Measurements from ENCODE around the gene PROM1. TPM values are rescaled to one million over a fixed set of nuclear protein-coding genes. Genes with fewer than 3 reads are reported as not detected.

PROM1 gene
- total RNA-seq, 2 experiments from 2014 or later, result not detected

- Mint-ChIP-seq H3K4me1 (peaks cover 30% of the 10 kb centered on the region), H3K27me3 (peaks cover 9% of the 10 kb centered on the region), H3K36me3 (peaks cover 4% of the 10 kb centered on the region), H3K27ac (no peak overlapping the region), H3K9me3 (peaks cover 3% of the 10 kb centered on the region), H3K4me3 (no peak overlapping the region)
- POLR2A ChIA-PET, result interaction anchor here (0.6 kb wide), 1 partner anchor 233 kb away, joined by 3 read pairs; no protein-coding TSS in a partner anchor
- DNase-seq (no peak), ATAC-seq (ENCODE audit: low read depth) (no peak)
Observed at GRCh38 chr4:15965325-15965724, 118.5 kb downstream of the PROM1 start.

DNA sequence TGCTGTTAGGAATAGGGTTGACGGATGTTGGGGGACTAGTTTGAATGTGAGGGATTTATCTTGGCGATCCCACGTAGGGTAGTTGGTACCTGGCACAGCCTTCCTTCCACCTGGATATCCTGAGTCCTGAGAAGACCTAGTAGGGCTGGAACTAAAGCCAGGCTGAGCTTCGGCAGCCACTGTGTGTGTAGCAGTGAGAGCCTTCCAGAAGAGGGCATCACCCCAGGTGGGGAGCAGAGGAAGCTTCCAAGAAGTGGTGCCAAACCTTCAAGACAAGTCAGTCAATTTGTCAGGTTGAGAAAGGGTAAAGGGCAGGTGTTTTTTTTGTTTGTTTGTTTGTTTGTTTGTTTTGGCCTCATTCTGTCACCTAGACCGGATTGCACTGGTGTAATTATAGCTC is 119.7 kb downstream of the PROM1 start:
- DNase-seq (no peak), ATAC-seq (ENCODE audit: low read depth) (no peak)
- Mint-ChIP-seq H3K27ac (peak overlapping the region; percentile 72), H3K9me3 (peaks cover 3% of the 10 kb centered on the region), H3K36me3 (peaks cover 4% of the 10 kb centered on the region), H3K4me3 (peak overlapping the region; percentile 46), H3K4me1 (peaks cover 30% of the 10 kb centered on the region), H3K27me3 (peaks cover 9% of the 10 kb centered on the region)
- POLR2A ChIA-PET, result interaction anchor here (1.0 kb wide), 1 partner anchor 38 kb away, joined by 4 read pairs; no protein-coding TSS in a partner anchor

DNA sequence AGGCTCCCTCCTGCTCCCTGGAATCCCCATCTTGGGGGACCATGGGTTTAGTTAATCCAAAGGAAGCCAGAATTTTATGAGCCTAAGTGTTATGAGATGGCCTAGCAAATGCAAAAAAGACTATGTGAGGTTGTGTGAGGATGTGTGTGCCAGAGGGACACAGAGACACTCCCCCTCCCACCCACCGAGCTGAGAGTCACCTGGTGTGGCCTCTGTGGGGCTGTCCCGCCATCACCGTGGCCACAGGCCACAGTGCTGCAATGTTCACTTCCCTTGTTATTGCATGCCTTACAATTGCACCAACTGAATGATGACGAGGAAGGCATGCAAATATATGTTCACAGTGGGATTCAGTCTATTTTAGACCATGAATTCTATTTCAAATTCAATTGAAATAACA is 120.2 kb downstream of the PROM1 start:
- H3K9me3 Mint-ChIP-seq, result peaks cover 3% of the 10 kb centered on the region
- peaks cover 4% of the 10 kb centered on the region for H3K36me3 Mint-ChIP-seq
- peak overlapping the region; percentile 81 for H3K4me3 Mint-ChIP-seq
- DNase-seq (peak; percentile 78), ATAC-seq (ENCODE audit: low read depth) (peak; percentile 88)
- peaks cover 30% of the 10 kb centered on the region for H3K4me1 Mint-ChIP-seq
- peaks cover 9% of the 10 kb centered on the region for H3K27me3 Mint-ChIP-seq
- H3K27ac Mint-ChIP-seq, result peak overlapping the region; percentile 72
- POLR2A ChIA-PET, result interaction anchor here (0.9 to 1.6 kb wide), 3 partner anchors 10 to 208 kb away, joined by 3 to 4 read pairs (median 3); no protein-coding TSS in a partner anchor

- Mint-ChIP-seq H3K4me1 (peaks cover 30% of the 10 kb centered on the region), H3K27ac (peak within 1 kb of the TSS; percentile 72), H3K9me3 (peaks cover 3% of the 10 kb centered on the region), H3K27me3 (peaks cover 7% of the 10 kb centered on the region), H3K4me3 (peak within 1 kb of the TSS; percentile 81), H3K36me3 (peaks cover 4% of the 10 kb centered on the region)
- DNase-seq (peak; percentile 77), ATAC-seq (ENCODE audit: low read depth) (peak; percentile 86)
- POLR2A ChIA-PET, result interaction anchor here (0.9 to 1.6 kb wide), 3 partner anchors 10 to 207 kb away, joined by 3 to 4 read pairs (median 3); no protein-coding TSS in a partner anchor
Observed at GRCh38 chr4:15963001-15963451, 120.8 kb downstream of the PROM1 start, which contains the start of gene FGFBP2. Gene FGFBP2, minus strand, starts transcription at chr4:15963175. Its CDS starts 46 bp downstream, at chr4:15963129.

DNA sequence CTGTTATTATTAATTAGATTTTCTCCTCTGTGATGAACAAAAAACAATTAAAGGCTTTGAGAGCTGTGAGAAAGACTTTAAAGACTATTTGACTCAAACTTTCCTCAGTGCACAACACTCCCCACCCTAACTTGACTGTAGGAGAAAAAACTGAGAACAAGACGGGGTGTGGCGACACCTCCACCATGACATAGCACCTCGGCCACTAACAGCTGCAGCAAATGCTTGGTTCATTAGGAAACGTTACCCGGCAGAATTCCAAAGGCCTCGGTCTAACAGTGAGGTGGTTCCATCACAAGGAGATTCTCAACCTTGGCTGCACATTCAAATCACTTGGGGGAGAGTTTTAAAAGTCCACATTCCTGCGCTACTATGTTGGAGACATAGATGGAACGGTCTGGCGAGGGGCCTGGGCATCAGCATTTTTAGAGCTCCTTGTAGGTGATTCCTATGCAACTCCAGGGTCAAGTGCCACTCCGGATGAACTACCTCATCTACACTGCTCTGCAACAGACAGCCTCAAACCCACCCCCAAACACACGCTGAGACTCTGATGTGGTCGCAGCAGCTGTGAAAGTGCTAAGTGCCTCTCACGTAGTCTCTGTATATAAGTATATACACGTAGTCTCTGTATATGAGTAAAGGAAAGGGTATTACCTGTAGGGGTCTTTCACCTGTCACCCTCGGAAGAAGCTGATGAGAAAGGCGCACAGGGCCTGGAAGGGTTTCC is 121.9 kb downstream of the PROM1 start:
- POLR2A ChIA-PET, result interaction anchor here (1.2 to 1.6 kb wide), 2 partner anchors 9 to 206 kb away, joined by 3 read pairs; no protein-coding TSS in a partner anchor
- Mint-ChIP-seq H3K4me1 (peaks cover 30% of the 10 kb centered on the region), H3K36me3 (peaks cover 4% of the 10 kb centered on the region), H3K27ac (peak overlapping the region; percentile 71), H3K9me3 (peaks cover 3% of the 10 kb centered on the region), H3K27me3 (peaks cover 3% of the 10 kb centered on the region), H3K4me3 (peak overlapping the region; percentile 81)
- ATAC-seq (ENCODE audit: low read depth), result peak; percentile 32
- peak; percentile 54 for DNase-seq

DNA sequence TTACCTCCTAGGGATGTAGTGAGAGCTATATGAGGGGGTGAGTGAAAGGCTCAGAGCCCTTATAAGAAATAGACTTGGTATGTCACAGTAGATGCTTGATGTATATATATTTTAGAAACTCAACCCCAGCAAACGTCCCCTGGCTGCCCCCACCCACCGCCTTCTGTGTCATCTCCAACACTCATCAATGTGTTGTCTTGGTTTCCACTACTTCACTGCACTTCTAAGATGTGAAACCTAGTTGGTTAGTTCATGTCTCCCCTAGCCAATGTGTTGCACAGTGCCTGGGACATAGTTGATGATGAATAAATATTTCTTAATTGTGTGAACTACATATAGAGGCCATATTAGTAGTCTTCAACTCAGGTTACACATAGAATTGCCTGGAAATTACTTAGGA is 125.3 kb downstream of the PROM1 start:
- Mint-ChIP-seq H3K4me1 (peaks cover 28% of the 10 kb centered on the region), H3K27me3 (no peaks in the 10 kb centered on the region), H3K4me3 (no peak overlapping the region), H3K27ac (no peak overlapping the region), H3K36me3 (no peaks in the 10 kb centered on the region), H3K9me3 (no peaks in the 10 kb centered on the region)
- POLR2A ChIA-PET, result no interaction called here
- no peak for DNase-seq
- ATAC-seq (ENCODE audit: low read depth), result no peak

DNA sequence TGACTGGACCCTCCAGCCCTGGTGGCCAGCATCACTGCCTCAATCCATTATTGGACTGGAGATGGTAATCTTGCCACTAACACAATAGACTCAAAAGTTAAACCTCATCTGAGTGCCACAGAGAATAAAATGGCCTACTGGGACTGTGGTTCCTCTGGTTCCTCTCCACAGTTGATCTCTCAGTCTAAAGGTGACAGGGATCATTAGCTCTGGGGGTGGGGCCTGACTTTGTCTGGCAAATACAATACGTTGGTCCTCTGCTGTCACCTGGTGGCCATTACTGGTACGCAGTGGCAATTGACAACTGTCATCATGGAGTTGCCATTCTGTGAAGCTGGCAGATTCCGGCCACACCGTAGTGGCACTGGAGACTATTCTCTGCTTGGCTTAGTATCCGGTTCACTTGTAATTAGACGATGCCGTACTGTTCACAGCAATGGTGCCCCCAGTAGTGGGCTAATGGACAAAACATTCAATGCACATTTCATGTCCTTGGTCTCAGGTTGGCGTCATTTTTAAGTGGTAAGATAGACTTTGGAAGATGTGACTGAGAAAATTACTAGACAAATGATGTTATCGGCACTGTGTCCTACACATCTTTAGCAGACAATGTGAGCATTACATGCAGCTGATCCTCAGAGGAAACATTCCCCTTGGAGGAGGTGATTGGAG is 127.5 kb downstream of the PROM1 start:
- Mint-ChIP-seq H3K27ac (no peak overlapping the region), H3K4me1 (peaks cover 11% of the 10 kb centered on the region), H3K9me3 (no peaks in the 10 kb centered on the region), H3K27me3 (no peaks in the 10 kb centered on the region), H3K4me3 (no peak overlapping the region), H3K36me3 (no peaks in the 10 kb centered on the region)
- ATAC-seq (ENCODE audit: low read depth), result peak; percentile 84
- DNase-seq, result peak; percentile 73
- POLR2A ChIA-PET, result interaction anchor here (0.5 kb wide), 1 partner anchor 74 kb away, joined by 4 read pairs; no protein-coding TSS in a partner anchor

DNA sequence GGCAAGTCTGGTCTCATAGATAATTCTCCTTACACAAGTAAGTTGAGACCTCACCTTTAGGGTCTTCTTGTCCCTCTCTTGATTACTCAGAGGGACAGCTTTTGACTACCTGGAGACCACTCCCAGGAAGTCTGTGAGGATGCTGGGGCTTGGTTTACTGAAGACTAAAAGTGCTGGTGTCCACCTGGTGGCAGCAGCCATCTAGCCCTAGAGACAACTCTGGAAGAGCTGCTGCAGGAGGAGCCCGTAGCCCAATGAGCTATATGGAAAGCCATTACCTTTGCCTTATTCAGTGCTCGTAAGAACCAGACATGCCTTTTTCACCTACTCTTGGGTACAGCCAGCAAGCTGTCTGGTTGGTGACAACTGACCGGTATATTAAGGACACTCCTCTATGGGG is 128.2 kb downstream of the PROM1 start:
- Mint-ChIP-seq H3K9me3 (no peaks in the 10 kb centered on the region), H3K4me1 (peaks cover 7% of the 10 kb centered on the region), H3K27me3 (no peaks in the 10 kb centered on the region), H3K36me3 (no peaks in the 10 kb centered on the region), H3K4me3 (no peak overlapping the region), H3K27ac (no peak overlapping the region)
- no peak for ATAC-seq (ENCODE audit: low read depth)
- POLR2A ChIA-PET, result no interaction called here
- no peak for DNase-seq

GRCh38 chr4:15953625-15954024 is 130.2 kb downstream of the PROM1 start:
- no peak for DNase-seq
- H3K27ac Mint-ChIP-seq, result no peak overlapping the region
- POLR2A ChIA-PET, result interaction anchor here (1.4 kb wide), 1 partner anchor 9 kb away, joined by 3 read pairs; the partner anchor contains the start of gene FGFBP2
- no peaks in the 10 kb centered on the region for H3K27me3 Mint-ChIP-seq
- no peak for ATAC-seq (ENCODE audit: low read depth)
- H3K4me1 Mint-ChIP-seq, result peaks cover 7% of the 10 kb centered on the region
- no peaks in the 10 kb centered on the region for H3K36me3 Mint-ChIP-seq
- no peaks in the 10 kb centered on the region for H3K9me3 Mint-ChIP-seq
- H3K4me3 Mint-ChIP-seq, result no peak overlapping the region

- DNase-seq (no peak), ATAC-seq (ENCODE audit: low read depth) (no peak)
- H3K9me3 Mint-ChIP-seq, result no peaks in the 10 kb centered on the region
- H3K4me1 Mint-ChIP-seq, result peaks cover 7% of the 10 kb centered on the region
- H3K27me3 Mint-ChIP-seq, result no peaks in the 10 kb centered on the region
- no peaks in the 10 kb centered on the region for H3K36me3 Mint-ChIP-seq
- no peak overlapping the region for H3K27ac Mint-ChIP-seq
- no peak overlapping the region for H3K4me3 Mint-ChIP-seq
- POLR2A ChIA-PET, result no interaction called here
Observed at GRCh38 chr4:15951781-15952180, 132.0 kb downstream of the PROM1 start.

DNA sequence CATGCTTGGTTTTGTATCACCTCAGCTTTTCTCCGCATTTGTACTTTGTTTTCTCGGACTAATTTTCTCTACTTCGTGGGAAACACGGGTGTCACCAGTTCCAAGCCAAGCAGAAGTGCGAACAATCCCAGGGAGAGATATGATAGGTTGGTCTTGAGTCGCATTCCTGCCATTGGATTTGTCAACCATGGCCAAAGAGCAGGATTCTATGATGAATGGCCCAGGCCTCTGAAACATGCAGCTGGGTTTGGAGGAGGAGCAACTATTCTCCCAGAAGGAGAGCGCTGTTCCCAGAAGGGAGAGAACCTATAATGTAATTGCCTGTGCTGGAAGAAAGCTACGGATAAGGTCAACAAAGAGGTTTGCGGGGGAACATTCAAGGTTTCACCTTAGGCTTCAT is 135.0 kb downstream of the PROM1 start:
- H3K27ac Mint-ChIP-seq, result no peak overlapping the region
- no peak overlapping the region for H3K4me3 Mint-ChIP-seq
- ATAC-seq (ENCODE audit: low read depth) (no peak), DNase-seq (no peak)
- H3K36me3 Mint-ChIP-seq, result no peaks in the 10 kb centered on the region
- H3K27me3 Mint-ChIP-seq, result peaks cover 4% of the 10 kb centered on the region
- POLR2A ChIA-PET, result no interaction called here
- no peaks in the 10 kb centered on the region for H3K9me3 Mint-ChIP-seq
- peaks cover 12% of the 10 kb centered on the region for H3K4me1 Mint-ChIP-seq

- Mint-ChIP-seq H3K9me3 (no peaks in the 10 kb centered on the region), H3K36me3 (no peaks in the 10 kb centered on the region), H3K27ac (no peak overlapping the region), H3K27me3 (peaks cover 6% of the 10 kb centered on the region), H3K4me3 (no peak overlapping the region), H3K4me1 (peaks cover 12% of the 10 kb centered on the region)
- POLR2A ChIA-PET, result no interaction called here
- DNase-seq (no peak), ATAC-seq (ENCODE audit: low read depth) (no peak)
Observed at GRCh38 chr4:15947684-15948083, 136.1 kb downstream of the PROM1 start.

- peaks cover 11% of the 10 kb centered on the region for H3K4me1 Mint-ChIP-seq
- no peaks in the 10 kb centered on the region for H3K36me3 Mint-ChIP-seq
- no peaks in the 10 kb centered on the region for H3K9me3 Mint-ChIP-seq
- POLR2A ChIA-PET, result no interaction called here
- H3K27ac Mint-ChIP-seq, result no peak overlapping the region
- no peak overlapping the region for H3K4me3 Mint-ChIP-seq
- no peak for ATAC-seq (ENCODE audit: low read depth)
- DNase-seq, result no peak
- H3K27me3 Mint-ChIP-seq, result peaks cover 12% of the 10 kb centered on the region
Observed at GRCh38 chr4:15945516-15945915, 138.3 kb downstream of the PROM1 start.

All from activated naive CD8-positive, alpha-beta T cell treated with anti-CD3 and anti-CD28 coated beads, Interleukin-2, amount 10 ng/mL, durations not matched to agents 7 days and 5 days (primary cell).